ENCODE measurements around the gene FOXJ3.

FOXJ3 gene

DNA sequence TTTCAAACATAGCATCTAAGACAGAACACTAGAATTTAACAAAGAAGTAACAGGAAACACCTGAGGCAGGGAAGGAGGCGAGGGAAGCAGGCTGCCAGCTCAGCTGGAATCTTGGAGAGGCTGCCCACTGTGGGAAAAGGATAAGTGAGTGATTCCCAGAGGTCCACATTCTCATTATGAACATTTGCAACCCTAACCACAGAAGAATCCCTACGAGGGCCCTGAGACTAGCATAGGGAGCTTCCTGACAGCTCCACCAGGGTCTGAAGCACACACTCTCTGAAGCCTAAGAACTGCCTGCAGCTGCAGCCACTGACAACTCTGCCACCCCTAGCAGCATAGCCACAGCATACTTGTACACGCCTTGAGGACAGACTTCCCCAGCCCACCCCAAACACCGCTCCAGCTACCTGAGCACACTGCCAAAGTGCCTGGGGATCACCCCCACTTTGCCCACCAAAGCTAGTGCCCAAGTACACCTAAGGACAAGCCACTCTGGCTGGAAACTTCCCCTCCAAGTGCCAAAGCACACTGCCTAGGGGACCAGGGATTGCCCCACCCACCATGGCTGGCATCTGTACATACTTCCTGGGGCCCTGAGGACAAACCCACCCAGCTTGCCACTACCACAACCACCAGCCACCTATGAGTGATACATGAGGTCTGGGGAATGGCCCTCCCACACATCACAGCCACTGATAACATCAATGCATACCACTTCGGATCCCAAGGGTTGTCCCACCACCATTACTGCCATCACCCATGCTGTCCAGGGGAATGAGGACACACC is 93.9 kb downstream of the FOXJ3 start:
- H3K36me3 ChIP-seq: peaks cover 10% of the 10 kb centered on the region; the same call in 1 of the 2 replicates
- no peak for DNase-seq
- TF ChIP-seq, protein P1, sequence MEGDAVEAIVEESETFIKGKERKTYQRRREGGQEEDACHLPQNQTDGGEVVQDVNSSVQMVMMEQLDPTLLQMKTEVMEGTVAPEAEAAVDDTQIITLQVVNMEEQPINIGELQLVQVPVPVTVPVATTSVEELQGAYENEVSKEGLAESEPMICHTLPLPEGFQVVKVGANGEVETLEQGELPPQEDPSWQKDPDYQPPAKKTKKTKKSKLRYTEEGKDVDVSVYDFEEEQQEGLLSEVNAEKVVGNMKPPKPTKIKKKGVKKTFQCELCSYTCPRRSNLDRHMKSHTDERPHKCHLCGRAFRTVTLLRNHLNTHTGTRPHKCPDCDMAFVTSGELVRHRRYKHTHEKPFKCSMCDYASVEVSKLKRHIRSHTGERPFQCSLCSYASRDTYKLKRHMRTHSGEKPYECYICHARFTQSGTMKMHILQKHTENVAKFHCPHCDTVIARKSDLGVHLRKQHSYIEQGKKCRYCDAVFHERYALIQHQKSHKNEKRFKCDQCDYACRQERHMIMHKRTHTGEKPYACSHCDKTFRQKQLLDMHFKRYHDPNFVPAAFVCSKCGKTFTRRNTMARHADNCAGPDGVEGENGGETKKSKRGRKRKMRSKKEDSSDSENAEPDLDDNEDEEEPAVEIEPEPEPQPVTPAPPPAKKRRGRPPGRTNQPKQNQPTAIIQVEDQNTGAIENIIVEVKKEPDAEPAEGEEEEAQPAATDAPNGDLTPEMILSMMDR (IDR thresholded peaks at IDR 0.05; ENCODE audit: low read depth, low read length): no peak

DNA sequence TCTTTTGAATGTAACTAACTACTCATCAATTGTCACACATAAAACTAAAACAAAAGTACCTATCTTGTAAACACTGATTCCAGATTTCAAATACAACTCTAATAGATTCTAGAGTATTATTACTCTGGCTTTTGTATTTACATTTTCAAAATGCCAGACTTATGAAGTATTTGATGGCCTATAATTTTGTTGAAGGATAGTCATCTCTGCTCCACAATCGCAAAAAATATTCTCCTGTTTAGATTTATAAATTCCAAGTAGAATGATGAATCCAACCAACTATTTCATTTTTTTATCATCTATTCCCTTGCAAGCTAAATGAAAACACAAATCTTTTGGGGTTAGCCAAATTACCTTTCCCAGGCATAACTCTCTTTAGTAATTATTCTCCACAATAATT is 95.5 kb downstream of the FOXJ3 start:
- no peak for DNase-seq
- TF ChIP-seq, protein P1 (IDR thresholded peaks at IDR 0.05; ENCODE audit: low read depth, low read length): no peak
- Histone ChIP-seq H3K27ac (no peak overlapping the region), H3K9me3 (ENCODE audit: severe bottlenecking) (peaks cover 9% of the 10 kb centered on the region), H3K27me3 (ENCODE audit: insufficient read depth, low read depth, severe bottlenecking) (no peaks in the 10 kb centered on the region), H3K36me3 (peaks cover 14% of the 10 kb centered on the region; the same call in 1 of the 2 replicates), H3K4me3 (ENCODE audit: low read depth, low read length) (no peak overlapping the region)

More for the DNA sequence above, 93.9 kb downstream of the FOXJ3 start:
- Histone ChIP-seq H3K27ac (no peak overlapping the region), H3K27me3 (ENCODE audit: insufficient read depth, low read depth, severe bottlenecking) (no peaks in the 10 kb centered on the region), H3K4me3 (ENCODE audit: low read depth, low read length) (no peak overlapping the region), H3K9me3 (ENCODE audit: severe bottlenecking) (peaks cover 6% of the 10 kb centered on the region)

DNA sequence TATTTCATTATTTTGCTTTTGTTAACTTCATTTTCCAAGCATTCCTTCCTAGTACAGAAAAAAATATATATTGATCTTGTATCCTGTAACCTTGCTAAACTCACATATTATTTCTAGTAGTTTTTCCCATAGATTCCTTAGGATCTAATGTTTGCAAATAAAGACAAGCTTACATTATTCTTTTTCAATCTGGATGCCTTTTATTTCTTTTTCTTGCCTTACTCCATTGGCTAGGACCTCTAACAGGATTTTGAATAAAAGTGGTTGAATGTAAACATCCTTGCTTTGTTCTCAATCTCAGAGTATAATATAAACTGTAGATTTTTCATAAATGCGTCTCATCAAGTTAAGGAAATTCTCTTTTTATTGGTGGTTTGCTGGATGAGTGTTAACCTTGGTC is 96.0 kb downstream of the FOXJ3 start:
- DNase-seq: no peak
- TF ChIP-seq, protein P1 (IDR thresholded peaks at IDR 0.05; ENCODE audit: low read depth, low read length): no peak
- Histone ChIP-seq H3K9me3 (ENCODE audit: severe bottlenecking) (peaks cover 9% of the 10 kb centered on the region), H3K4me3 (ENCODE audit: low read depth, low read length) (no peak overlapping the region), H3K27me3 (ENCODE audit: insufficient read depth, low read depth, severe bottlenecking) (no peaks in the 10 kb centered on the region), H3K27ac (no peak overlapping the region), H3K36me3 (peaks cover 14% of the 10 kb centered on the region; the same call in 1 of the 2 replicates)

DNA sequence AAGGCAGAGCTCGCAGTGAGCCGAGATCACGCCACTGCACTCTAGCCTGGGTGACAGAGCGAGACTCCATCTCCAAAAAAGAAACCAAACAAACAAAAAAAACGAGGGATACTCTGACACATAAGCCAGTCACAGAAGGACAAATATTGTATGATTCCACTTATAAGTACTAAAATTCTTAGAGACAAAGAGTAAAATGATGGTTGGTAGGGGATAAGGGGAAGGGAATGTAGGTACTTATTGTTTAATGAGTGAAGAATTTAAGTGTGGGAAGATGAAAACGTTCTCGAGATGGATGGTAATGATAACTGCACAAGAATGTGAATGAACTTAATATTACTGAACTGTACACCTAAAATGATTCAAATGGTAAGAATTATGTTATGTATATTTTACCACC is 103.8 kb downstream of the FOXJ3 start:
- H3K4me3 ChIP-seq (ENCODE audit: low read depth, low read length): no peak overlapping the region
- H3K9me3 ChIP-seq (ENCODE audit: severe bottlenecking): peaks cover 4% of the 10 kb centered on the region
- DNase-seq: no peak
- peaks cover 5% of the 10 kb centered on the region for H3K36me3 ChIP-seq
- no peak overlapping the region for H3K27ac ChIP-seq
- H3K27me3 ChIP-seq (ENCODE audit: insufficient read depth, low read depth, severe bottlenecking): no peaks in the 10 kb centered on the region
- TF ChIP-seq, protein P1 (IDR thresholded peaks at IDR 0.05; ENCODE audit: low read depth, low read length): no peak

DNA sequence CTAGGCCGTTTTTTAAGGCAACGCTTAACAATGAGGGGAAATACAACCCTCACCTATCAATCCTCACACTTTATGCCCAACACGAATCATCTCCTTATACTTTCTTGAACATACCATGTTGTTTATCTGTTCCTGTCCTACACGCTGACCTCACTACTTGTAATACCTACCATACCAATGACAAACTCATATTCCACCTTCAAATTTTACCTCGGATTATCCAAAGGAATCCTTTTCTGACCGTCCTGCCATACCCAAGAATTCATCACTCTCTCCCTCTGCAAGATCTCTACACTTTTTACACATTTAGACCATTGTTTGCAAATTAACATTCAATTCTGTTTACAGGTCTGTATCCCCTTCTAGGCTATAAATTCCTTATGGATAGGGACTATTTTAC is 106.1 kb downstream of the FOXJ3 start:
- H3K27me3 ChIP-seq (ENCODE audit: insufficient read depth, low read depth, severe bottlenecking): no peaks in the 10 kb centered on the region
- no peak overlapping the region for H3K4me3 ChIP-seq (ENCODE audit: low read depth, low read length)
- no peak overlapping the region for H3K27ac ChIP-seq
- no peak for DNase-seq
- TF ChIP-seq, protein P1 (IDR thresholded peaks at IDR 0.05; ENCODE audit: low read depth, low read length): no peak
- no peaks in the 10 kb centered on the region for H3K9me3 ChIP-seq (ENCODE audit: severe bottlenecking)
- H3K36me3 ChIP-seq: no peaks in the 10 kb centered on the region; the same call in 1 of the 2 replicates

Measured in WERI-Rb-1 (cell line).